ENCODE results near the gene PNPLA8.
"Not testable (repeated sequence)": the region's sequence is repeated elsewhere in the genome, so short reads cannot be mapped to it uniquely, and the experiment has no call there.

PNPLA8 gene

DNA sequence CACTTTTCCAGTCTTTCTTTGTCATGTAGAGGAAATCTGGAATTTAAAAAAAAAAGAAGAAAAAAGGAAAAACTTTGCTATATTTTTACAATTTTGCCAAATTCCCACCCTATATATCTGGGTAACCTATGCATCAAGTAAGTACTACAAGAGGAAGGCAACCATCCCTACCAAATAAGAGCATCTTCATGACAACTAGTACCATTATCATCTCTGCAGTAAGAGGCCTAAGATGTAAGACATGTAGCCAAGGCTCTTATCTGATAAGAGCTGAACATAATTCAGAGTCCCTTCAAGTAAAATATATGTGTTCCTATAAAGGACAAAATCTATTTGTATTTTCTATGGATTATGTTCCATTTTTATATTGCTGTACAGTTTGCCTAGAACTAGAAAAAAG, 40.1 kb upstream of the PNPLA8 start:
- DNase-seq (ENCODE audit: extremely low read depth, low read depth), result no peak
- TF ChIP-seq, protein P1, sequence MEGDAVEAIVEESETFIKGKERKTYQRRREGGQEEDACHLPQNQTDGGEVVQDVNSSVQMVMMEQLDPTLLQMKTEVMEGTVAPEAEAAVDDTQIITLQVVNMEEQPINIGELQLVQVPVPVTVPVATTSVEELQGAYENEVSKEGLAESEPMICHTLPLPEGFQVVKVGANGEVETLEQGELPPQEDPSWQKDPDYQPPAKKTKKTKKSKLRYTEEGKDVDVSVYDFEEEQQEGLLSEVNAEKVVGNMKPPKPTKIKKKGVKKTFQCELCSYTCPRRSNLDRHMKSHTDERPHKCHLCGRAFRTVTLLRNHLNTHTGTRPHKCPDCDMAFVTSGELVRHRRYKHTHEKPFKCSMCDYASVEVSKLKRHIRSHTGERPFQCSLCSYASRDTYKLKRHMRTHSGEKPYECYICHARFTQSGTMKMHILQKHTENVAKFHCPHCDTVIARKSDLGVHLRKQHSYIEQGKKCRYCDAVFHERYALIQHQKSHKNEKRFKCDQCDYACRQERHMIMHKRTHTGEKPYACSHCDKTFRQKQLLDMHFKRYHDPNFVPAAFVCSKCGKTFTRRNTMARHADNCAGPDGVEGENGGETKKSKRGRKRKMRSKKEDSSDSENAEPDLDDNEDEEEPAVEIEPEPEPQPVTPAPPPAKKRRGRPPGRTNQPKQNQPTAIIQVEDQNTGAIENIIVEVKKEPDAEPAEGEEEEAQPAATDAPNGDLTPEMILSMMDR (IDR thresholded peaks at IDR 0.05; ENCODE audit: low read depth, low read length), result no peak

DNA sequence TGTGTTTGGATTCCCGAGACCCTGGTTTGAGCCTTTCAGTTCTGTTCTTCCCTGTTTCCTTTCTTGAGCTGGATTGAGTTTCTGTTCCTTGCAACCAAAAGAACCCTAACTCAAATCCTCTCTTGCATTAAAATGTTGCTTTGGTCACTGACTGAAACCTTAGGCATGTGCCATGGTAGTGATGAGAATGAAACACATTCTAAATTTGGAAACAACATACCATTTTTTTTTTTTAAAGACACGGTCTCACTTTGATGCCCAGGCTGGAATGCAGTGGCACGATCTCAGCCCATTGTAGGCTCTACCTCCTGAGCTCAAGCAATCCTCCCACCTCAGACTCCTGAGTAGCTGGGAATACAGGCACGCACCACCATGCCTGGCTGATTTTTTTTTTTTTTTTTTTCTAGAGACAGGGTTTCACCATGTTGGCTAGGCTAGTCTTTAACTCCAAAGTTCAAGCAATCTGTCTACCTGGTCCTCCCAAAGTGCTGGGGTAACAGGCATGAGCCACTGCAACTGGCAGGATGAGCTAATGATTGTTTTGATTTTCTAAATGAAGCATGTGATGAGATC, 35.2 kb upstream of the PNPLA8 start:
- no peak for DNase-seq (ENCODE audit: extremely low read depth, low read depth)
- TF ChIP-seq, protein P1 (IDR thresholded peaks at IDR 0.05; ENCODE audit: low read depth, low read length), result no peak

DNA sequence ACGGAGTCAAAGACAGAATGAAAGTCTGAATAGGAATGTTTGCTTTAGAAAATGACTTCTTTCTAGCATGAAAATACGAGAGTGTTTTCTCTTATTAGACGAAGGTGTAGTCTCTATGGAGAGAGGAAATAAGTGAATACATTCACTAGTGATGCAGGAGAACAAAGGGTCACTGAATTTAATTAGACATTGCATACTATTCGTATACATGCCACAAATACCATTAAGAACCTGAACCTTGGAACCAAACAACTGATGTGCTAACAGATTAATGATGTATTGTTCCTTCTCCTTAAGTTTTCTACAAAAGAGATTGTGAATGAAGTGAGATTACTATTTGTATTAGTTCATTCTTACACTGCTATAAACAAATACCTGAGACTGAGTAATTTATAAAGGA, 33.3 kb upstream of the PNPLA8 start:
- no peak for DNase-seq (ENCODE audit: extremely low read depth, low read depth)
- TF ChIP-seq, protein P1 (IDR thresholded peaks at IDR 0.05; ENCODE audit: low read depth, low read length), result no peak

DNA sequence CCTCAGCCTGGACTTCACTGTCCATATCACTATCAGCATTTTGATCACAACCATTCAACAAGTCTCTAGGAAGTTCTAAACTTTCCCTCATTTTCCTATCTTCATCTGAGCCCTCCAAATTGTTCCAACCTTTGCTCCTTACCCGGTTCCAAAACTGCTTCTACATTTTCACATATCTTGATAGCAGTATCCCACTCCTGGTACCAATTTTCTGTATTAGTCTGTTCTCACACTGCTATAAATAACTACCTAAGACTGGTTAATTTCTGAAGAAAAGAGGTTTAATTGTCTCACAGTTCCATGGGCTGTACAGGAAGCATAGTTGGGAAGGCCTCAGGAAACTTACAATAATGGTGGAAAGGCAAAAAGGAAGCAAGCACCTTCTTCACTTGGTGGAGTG, 31.7 kb upstream of the PNPLA8 start:
- no peak for DNase-seq (ENCODE audit: extremely low read depth, low read depth)
- TF ChIP-seq, protein P1 (IDR thresholded peaks at IDR 0.05; ENCODE audit: low read depth, low read length), result no peak

DNA sequence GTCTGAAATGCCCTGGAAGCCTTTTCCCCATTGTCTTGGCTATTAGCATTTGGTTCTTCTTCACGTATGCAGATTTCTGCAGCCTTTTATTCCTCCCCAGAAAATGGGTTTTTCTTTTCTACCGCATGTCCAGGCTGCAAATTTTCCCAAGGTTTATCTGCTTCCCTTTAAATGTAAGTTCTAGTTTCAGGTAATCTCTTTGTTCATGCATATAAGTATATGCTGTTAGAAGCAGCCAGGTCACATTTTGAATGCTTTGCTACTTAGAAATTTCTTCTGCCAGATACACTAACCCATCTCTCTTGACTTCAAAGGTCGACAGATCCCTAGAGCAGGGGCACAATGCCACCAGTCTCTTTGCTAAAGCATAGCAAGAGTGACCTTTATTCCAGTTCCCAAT, 31.3 kb upstream of the PNPLA8 start:
- DNase-seq (ENCODE audit: extremely low read depth, low read depth), result no peak
- TF ChIP-seq, protein P1 (IDR thresholded peaks at IDR 0.05; ENCODE audit: low read depth, low read length), result no peak

DNA sequence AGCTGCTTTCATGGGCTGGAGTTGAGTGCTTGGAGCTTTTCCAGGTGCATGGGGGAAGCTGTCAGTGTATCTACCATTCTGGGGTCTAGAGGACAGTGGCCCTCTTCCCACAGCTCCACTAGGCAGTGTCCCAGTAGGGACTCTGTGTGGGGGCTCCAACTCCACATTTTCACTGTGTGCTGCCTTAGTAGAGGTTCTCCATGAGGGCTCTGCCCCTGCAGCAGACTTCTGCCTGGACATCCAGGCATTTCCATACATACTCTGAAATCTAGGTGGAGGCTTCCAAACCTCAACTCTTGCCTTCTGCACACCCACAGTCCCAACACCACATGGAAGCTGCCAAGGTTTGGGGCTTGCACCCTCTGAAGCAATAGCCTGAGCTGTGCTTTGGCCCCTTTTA, 30.7 kb upstream of the PNPLA8 start:
- not testable (repeated sequence) for DNase-seq (ENCODE audit: extremely low read depth, low read depth)

DNA sequence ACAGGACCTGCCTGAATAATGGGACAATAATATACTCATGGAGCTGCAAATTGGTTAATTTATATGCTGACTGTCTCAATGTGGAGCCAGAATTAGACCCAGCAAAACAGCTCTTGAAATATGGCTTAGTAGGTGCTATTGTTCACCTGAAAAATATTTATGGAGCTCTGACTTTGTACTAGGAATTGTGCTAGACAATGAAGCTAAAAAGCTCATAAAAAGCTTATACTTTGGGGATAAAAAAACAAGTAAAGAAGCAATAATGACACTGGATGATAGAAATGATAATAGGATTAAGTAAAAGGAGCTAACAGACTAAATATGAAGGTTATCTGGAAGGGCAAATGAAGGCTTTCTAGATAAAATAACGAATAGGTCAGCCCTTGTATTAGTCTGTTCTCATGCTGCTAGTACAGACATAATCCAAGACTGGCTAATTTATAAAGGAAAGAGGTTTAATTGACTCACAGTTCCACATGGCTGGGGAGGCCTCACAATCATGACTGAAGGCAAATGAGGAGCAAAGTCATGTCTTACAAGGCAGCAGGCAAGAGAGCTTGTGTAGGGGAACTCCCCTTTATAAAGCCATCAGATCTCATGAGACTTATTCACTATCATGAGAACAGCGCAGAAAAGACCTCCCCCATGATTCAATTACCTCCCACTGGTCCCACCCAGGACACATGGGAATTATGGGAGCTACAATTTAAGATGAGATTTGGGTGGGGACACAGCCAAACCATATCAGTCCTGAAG, 22.4 kb upstream of the PNPLA8 start:
- not testable (repeated sequence) for DNase-seq (ENCODE audit: extremely low read depth, low read depth)

DNA sequence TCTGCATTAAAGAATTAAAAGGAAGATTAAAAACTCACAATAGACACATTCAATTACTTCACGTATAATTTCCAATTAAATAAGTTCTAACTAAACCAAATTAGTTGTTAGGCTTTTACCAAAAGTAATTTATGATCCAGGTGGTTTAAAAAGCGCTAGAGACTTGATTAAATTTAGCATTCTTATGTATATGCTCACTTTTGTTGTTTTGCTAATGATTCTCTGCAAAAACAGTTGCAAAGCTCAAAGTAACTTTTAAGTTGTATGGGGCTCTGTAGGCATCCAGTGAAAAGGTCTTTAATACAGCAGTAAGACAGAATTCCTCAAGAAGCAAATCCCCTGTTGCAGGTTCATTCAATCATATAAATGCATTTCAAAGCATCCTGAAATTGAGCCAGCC, 15.5 kb upstream of the PNPLA8 start:
- TF ChIP-seq, protein P1 (IDR thresholded peaks at IDR 0.05; ENCODE audit: low read depth, low read length), result no peak
- DNase-seq (ENCODE audit: extremely low read depth, low read depth), result no peak

DNA sequence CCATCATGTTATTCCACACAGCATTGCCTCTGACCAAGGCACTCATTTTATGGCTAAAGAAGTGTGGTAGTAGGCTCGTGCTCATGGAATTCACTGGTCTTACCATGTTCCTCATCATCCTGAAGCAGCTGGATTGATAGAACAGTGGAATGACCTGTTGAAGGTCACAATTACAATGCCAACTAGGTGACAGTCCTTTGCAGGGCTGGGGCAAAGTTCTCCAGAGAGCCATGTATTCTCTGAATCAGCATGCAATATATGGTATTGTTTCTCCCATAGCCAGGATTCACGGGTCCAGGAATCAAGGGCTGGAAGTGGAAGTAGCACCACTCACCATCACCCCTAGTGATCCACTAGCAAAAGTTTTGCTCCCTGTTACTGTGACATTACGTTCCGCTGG, 12.8 kb upstream of the PNPLA8 start:
- DNase-seq (ENCODE audit: extremely low read depth, low read depth), result not testable (repeated sequence)

DNA sequence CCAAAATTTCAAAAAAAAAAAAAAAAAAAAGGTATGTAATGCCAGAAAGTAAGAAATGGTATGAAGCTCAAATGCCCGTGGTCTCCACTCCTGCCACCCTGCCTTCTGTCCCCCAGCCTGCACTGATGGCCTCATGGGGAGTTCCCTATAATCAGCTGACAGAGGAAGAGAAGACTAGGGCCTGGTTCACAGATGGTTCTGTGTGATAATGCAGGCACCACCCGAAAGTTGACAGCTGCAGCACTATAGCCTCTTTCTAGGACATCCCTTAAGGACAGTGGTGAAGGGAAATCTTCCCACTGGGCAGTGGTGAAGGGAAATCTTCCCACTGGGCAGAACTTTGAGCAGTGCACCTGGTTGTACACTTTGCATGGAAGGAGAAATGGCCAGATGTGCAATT, 12.3 kb upstream of the PNPLA8 start:
- DNase-seq (ENCODE audit: extremely low read depth, low read depth), result not testable (repeated sequence)
